ENCODE measurements around the gene THNSL1.

GRCh38 chr10:25061125-25061524 is 44.7 kb downstream of the THNSL1 start:
- no peak for TF ChIP-seq SCRT2 (tag by site-specific recombination; IDR thresholded peaks at IDR 0.05)
- no peak for TF ChIP-seq CTCF (tag by site-specific recombination; IDR thresholded peaks at IDR 0.05)
- TF ChIP-seq ZNF768 (tag by site-specific recombination; IDR thresholded peaks at IDR 0.05): no peak
- no peak for TF ChIP-seq ZNF10 (tag by site-specific recombination; IDR thresholded peaks at IDR 0.05)
- no peak for TF ChIP-seq ZNF174 (tag by site-specific recombination; IDR thresholded peaks at IDR 0.05)
- TF ChIP-seq ZNF311 (tag by site-specific recombination; IDR thresholded peaks at IDR 0.05; ENCODE audit: borderline replicate concordance): no peak
